AG09319 (cell line): ENCODE measurements around the gene SYCP2L.
"Not testable (repeated sequence)": the region's sequence is repeated elsewhere in the genome, so short reads cannot be mapped to it uniquely, and the experiment has no call there.

ENCODE experiments used
- DNase-seq: peaks from one replicate; pipeline ENCODE4 v3.0.0-alpha.2; 2010; ENCODE audit warnings: low read depth; ENCODE audit errors: extremely low read depth
- CTCF ChIP-seq: IDR thresholded peaks from 2 replicates; pipeline ENCODE4 v1.5.1; 2011; ENCODE audit warnings: low read depth, mild to moderate bottlenecking, inconsistent platforms, low read length, moderate library complexity

Gene SYCP2L

GRCh38 chr6:10849901-10850300, 37.0 kb upstream of the SYCP2L start:
- no peak for TF ChIP-seq CTCF
- DNase-seq: no peak

- no peak for DNase-seq
- no peak for TF ChIP-seq CTCF
These were observed 36.1 kb upstream of the SYCP2L start for GRCh38 chr6:10850728-10851127.

- no peak for TF ChIP-seq CTCF
- DNase-seq: no peak
These were observed 34.4 kb upstream of the SYCP2L start for GRCh38 chr6:10852361-10852960.

GRCh38 chr6:10853849-10854300, 33.0 kb upstream of the SYCP2L start:
- DNase-seq: not testable (repeated sequence)

GRCh38 chr6:10854922-10855632, 31.8 kb upstream of the SYCP2L start:
- DNase-seq: no peak
- no peak for TF ChIP-seq CTCF

GRCh38 chr6:10857259-10857658, 29.6 kb upstream of the SYCP2L start:
- no peak for DNase-seq
- TF ChIP-seq CTCF: no peak

- no peak for TF ChIP-seq CTCF
These were observed 25.8 kb upstream of the SYCP2L start for GRCh38 chr6:10861086-10861485.

GRCh38 chr6:10862361-10862760, 24.5 kb upstream of the SYCP2L start:
- TF ChIP-seq CTCF: no peak
- no peak for DNase-seq

More at GRCh38 chr6:10861086-10861485, 25.8 kb upstream of the SYCP2L start:
- DNase-seq: no peak

GRCh38 chr6:10863031-10863430, 23.8 kb upstream of the SYCP2L start:
- not testable (repeated sequence) for DNase-seq

- DNase-seq: not testable (repeated sequence)
These were observed 20.1 kb upstream of the SYCP2L start for GRCh38 chr6:10866709-10867108.
